Right atrium auricular region (tissue), 2 donors: ENCODE data around the gene CCDC188. TPM values are rescaled to one million over a fixed set of nuclear protein-coding genes. Genes with fewer than 3 reads are reported as not detected.

Source experiments
- DNase-seq: peaks from one replicate; pipeline ENCODE4 v3.0.0-alpha.2; 2019; ENCODE audit warnings: low spot score
- H3K27ac ChIP-seq, 2 donors: fragments of 200-600 bp; sonication (generic); 1 replicate in 1 of 2; 2 replicates in 1 of 2; pipeline ENCODE4 v1.5.1; 2016 to 2019
- H3K27me3 ChIP-seq, 2 donors: fragments of 200-600 bp; sonication (generic); one replicate each; pipeline versions ENCODE4 v1.5.1 to v1.6.0; 2017 to 2019
- H3K36me3 ChIP-seq: fragments of 200-600 bp; sonication (generic); one replicate; pipeline ENCODE4 v1.5.1; 2016
- H3K4me1 ChIP-seq, 2 donors: fragments of 200-600 bp; sonication (generic); one replicate each; pipeline versions ENCODE4 v1.5.1 to v1.6.0; 2017 to 2019
- H3K4me3 ChIP-seq, 2 donors: fragments of 200-600 bp; sonication (generic); 1 replicate in 1 of 2; 2 replicates in 1 of 2; pipeline ENCODE4 v1.5.1; 2017 to 2019; ENCODE audit warnings: mild to moderate bottlenecking in 1 of 2, moderate library complexity in 1 of 2
- H3K9me3 ChIP-seq, 2 donors: fragments of 200-600 bp; sonication (generic); one replicate each; pipeline ENCODE4 v1.5.1; 2019
- total RNA-seq, 2 donors: library from RNA; depleted of rRNA; stranded (reverse); fragments of >200 nt; gene quantifications; one replicate each; pipeline ENCODE4 v1.1.0, GENCODE V29; 2016
- TF ChIP-seq, protein P1 (sequence below), 2 donors: fragments of 200-600 bp; sonication (generic); IDR thresholded peaks; one replicate each; pipeline ENCODE4 v1.5.1; 2019; ENCODE audit warnings: antibody characterized with exemption in 2 of 2

The CCDC188 gene
- total RNA-seq, 2 donors from 2014 or later = 0.43 TPM; not detected in 1

DNA sequence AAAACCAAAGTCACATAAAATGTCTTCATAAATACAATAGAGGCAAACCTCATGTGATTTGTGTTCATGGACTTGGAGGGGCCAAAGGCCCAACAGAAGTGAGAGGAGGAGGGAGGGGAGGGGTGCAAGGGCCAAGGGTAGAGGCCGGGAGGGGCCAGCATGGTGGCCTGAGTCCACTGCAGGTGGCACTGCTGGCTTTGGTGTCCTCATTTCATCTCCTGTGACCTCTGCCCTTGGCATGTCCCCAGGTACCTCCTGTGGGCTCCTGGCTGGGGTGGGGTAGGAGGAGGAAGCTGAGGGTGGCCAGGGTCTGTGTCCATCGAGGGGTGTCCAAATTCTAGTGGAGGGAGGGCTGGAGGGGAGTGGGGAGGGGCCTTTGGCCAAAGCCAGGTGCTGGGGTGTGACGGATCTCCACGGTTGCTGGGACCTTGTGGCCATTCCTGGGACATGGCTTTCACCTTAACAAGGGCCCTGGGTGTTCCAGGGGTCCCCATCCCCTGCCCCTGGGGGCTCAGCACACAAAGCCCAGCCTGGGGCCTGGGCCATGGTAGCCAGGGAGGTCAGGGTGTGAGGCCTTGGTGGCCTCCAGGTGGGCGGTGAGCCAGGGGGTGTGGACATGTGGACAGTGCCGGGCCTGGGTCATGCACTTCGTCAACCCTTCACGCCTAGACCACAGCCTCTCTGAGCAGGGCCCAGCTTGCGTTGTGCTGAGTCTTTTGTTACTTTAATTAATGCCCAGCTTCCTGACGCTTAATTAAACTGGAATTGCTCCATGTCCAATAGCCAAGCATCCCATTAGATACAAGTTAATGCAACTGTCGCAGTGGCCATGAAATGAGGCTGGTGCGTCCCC is 20.7 kb upstream of the CCDC188 start:
- H3K4me1 ChIP-seq = no peaks in the 10 kb centered on the region
- H3K9me3 ChIP-seq = no peaks in the 10 kb centered on the region
- TF ChIP-seq, protein P1, sequence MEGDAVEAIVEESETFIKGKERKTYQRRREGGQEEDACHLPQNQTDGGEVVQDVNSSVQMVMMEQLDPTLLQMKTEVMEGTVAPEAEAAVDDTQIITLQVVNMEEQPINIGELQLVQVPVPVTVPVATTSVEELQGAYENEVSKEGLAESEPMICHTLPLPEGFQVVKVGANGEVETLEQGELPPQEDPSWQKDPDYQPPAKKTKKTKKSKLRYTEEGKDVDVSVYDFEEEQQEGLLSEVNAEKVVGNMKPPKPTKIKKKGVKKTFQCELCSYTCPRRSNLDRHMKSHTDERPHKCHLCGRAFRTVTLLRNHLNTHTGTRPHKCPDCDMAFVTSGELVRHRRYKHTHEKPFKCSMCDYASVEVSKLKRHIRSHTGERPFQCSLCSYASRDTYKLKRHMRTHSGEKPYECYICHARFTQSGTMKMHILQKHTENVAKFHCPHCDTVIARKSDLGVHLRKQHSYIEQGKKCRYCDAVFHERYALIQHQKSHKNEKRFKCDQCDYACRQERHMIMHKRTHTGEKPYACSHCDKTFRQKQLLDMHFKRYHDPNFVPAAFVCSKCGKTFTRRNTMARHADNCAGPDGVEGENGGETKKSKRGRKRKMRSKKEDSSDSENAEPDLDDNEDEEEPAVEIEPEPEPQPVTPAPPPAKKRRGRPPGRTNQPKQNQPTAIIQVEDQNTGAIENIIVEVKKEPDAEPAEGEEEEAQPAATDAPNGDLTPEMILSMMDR (IDR thresholded peaks at IDR 0.05) = no peak
- no peaks in the 10 kb centered on the region for H3K36me3 ChIP-seq
- no peak overlapping the region for H3K4me3 ChIP-seq
- no peaks in the 10 kb centered on the region for H3K27me3 ChIP-seq
- no peak overlapping the region for H3K27ac ChIP-seq
- no peak for DNase-seq

GRCh38 chr22:20170170-20170569 is 19.3 kb upstream of the CCDC188 start:
- H3K4me3 ChIP-seq = no peak overlapping the region
- TF ChIP-seq, protein P1 (IDR thresholded peaks at IDR 0.05) = no peak
- H3K4me1 ChIP-seq = no peaks in the 10 kb centered on the region
- no peak overlapping the region for H3K27ac ChIP-seq
- no peak for DNase-seq
- no peaks in the 10 kb centered on the region for H3K27me3 ChIP-seq
- no peaks in the 10 kb centered on the region for H3K36me3 ChIP-seq
- no peaks in the 10 kb centered on the region for H3K9me3 ChIP-seq

DNA sequence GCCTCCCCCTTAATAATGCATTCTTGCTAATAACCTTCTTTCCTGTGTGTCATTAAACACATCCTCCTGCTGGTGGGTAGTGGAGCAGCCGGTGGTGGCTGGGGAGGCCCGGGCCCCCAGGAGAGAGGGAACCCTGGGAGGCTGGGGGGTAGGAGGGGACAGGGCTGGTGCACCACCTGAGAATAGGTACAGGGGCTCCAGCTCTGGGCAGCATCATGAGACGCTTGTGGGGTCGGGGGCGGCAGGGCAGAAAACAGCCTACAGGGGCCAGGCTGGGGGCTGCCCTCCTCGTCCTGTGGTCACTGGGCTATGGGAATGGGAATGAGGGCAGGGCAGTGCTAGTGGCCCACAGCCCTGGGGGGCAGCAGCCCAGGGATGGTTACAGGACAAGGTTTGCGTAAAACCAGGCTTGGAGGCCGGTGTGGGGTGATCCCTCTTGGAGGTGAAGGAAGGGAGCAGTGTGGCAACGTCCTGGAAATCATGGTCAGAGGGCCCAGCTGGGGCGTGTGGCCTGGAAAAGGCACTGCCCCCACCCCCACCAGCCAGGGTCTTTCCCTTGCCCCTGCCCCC is 18.5 kb upstream of the CCDC188 start:
- no peak for DNase-seq
- H3K36me3 ChIP-seq = no peaks in the 10 kb centered on the region
- H3K27ac ChIP-seq = no peak overlapping the region
- no peaks in the 10 kb centered on the region for H3K9me3 ChIP-seq
- TF ChIP-seq, protein P1 (IDR thresholded peaks at IDR 0.05) = no peak
- H3K27me3 ChIP-seq = no peaks in the 10 kb centered on the region
- H3K4me3 ChIP-seq = no peak overlapping the region
- H3K4me1 ChIP-seq = no peaks in the 10 kb centered on the region

GRCh38 chr22:20167643-20168322 is 16.9 kb upstream of the CCDC188 start:
- H3K9me3 ChIP-seq = no peaks in the 10 kb centered on the region
- TF ChIP-seq, protein P1 (IDR thresholded peaks at IDR 0.05) = no peak
- no peaks in the 10 kb centered on the region for H3K36me3 ChIP-seq
- H3K4me1 ChIP-seq = no peaks in the 10 kb centered on the region
- no peak overlapping the region for H3K27ac ChIP-seq
- no peak overlapping the region for H3K4me3 ChIP-seq
- no peaks in the 10 kb centered on the region for H3K27me3 ChIP-seq
- DNase-seq = no peak

DNA sequence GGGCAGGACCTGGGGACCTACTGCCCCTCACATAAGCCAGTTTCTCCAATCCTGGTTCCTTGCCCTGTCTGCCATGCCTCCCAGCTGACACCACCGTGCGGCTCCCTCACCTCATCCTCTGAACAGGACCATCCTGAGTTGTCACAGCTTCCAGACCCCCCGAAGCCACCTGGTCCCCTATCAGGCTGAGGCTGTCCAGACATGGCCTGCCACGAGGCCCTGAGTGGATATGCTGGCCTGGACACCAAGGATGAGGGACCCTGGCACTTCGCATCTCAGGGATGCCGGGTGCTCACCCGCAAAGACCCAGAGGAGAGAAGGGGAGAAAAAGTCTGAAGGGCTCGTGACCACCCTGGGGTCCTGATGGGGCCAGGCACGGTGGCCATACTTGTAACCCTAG is 15.8 kb upstream of the CCDC188 start:
- Histone ChIP-seq H3K36me3 (no peaks in the 10 kb centered on the region), H3K4me3 (no peak overlapping the region), H3K27me3 (no peaks in the 10 kb centered on the region), H3K27ac (no peak overlapping the region), H3K9me3 (no peaks in the 10 kb centered on the region), H3K4me1 (no peaks in the 10 kb centered on the region)
- TF ChIP-seq, protein P1 (IDR thresholded peaks at IDR 0.05) = no peak
- DNase-seq = no peak
